A549 (cell line): ENCODE data around the gene NXNL1.

Experiments
- EHF ChIP-seq: fragments of 250-450 bp; sonication (Bioruptor Pico); IDR thresholded peaks from 2 replicates; pipeline ENCODE4 v1.5.0; 2020; ENCODE audit warnings: mild to moderate bottlenecking
- EP300 ChIP-seq, 2 experiments: fragments of >200 bp; sonication (Bioruptor Twin); formaldehyde crosslinking; IDR thresholded peaks; 2 replicates in 1 of 2; 3 replicates in 1 of 2; pipeline ENCODE4 v1.6.1; 2016 to 2017
- JUNB ChIP-seq: fragments of >200 bp; sonication (Bioruptor Twin); formaldehyde crosslinking; IDR thresholded peaks from 2 replicates; pipeline ENCODE4 v1.6.1; 2016
- MAFK ChIP-seq: fragments of 450-650 bp; IDR thresholded peaks from 2 replicates; pipeline ENCODE4 v1.6.1; 2014; ENCODE audit not compliant: partially characterized antibody
- NR3C1 ChIP-seq: fragments of >200 bp; sonication (Bioruptor Twin); formaldehyde crosslinking; IDR thresholded peaks from 3 replicates; pipeline ENCODE4 v1.6.1; 2017
- POLR2A ChIP-seq: IDR thresholded peaks from 2 replicates; pipeline ENCODE4 v1.6.1; 2012; ENCODE audit warnings: mild to moderate bottlenecking, low read length
- RAD21 ChIP-seq, 2 experiments: fragments of >200 bp in 1 of 2; sonication (Bioruptor Twin) in 1 of 2; formaldehyde crosslinking in 1 of 2; IDR thresholded peaks in 1 of 2; conservative IDR thresholded peaks in 1 of 2; 2 replicates in 1 of 2; 3 replicates in 1 of 2; pipeline ENCODE4 v1.6.1; 2012 to 2018; ENCODE audit warnings: inconsistent platforms in 1 of 2
- RCOR1 ChIP-seq: fragments of 150-350 bp; IDR thresholded peaks from 2 replicates; pipeline ENCODE4 v1.6.1; 2014; ENCODE audit warnings: antibody characterized with exemption, low read length, low read depth
- REST ChIP-seq: fragments of 200-600 bp; sonication (generic); IDR thresholded peaks from 2 replicates; pipeline ENCODE4 v1.6.1; 2016; ENCODE audit warnings: antibody characterized with exemption, mild to moderate bottlenecking, moderate library complexity
- SREBF2 ChIP-seq: fragments of 450-650 bp; IDR thresholded peaks from 2 replicates; pipeline ENCODE4 v1.6.1; 2014; ENCODE audit warnings: mild to moderate bottlenecking, moderate library complexity
- TF ChIP-seq, protein P1 (sequence below): fragments of >200 bp; sonication (Bioruptor Twin); formaldehyde crosslinking; IDR thresholded peaks from 3 replicates; pipeline ENCODE4 v1.5.1; 2016
- TF ChIP-seq, protein P2 (sequence below): IDR thresholded peaks from 2 replicates; pipeline ENCODE4 v1.6.1; 2012

DNA sequence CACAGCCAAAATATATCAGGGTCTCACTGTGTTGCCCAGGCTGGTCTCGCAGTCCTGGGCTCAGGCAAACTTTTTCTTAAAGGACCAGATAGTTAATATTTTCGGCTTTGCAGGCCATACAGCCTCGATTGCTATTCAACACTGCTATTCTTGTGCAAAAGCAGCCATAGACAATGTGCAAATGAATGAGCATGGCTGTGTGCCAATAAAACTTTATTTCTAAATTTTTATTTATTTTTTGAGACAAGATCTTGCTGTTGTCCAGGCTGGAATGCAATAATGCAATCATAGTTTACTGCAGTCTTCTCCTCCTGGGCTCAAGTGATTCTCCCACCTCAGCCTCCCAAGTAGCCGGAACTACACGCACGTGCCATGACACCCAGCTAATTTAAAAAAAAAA lies 42.5 kb upstream of the NXNL1 start:
- TF ChIP-seq REST (no peak), EHF (CRISPR knock-in tag) (no peak), RCOR1 (no peak), SREBF2 (no peak), POLR2A (no peak), RAD21 (conservative IDR thresholded peaks at IDR 0.05 in 1 of 2, IDR thresholded peaks at IDR 0.05 in 1 of 2) (no peak), EP300 (IDR thresholded peaks at IDR 0.05) (no peak), NR3C1 (no peak), MAFK (no peak), JUNB (no peak)
- TF ChIP-seq, protein P1, sequence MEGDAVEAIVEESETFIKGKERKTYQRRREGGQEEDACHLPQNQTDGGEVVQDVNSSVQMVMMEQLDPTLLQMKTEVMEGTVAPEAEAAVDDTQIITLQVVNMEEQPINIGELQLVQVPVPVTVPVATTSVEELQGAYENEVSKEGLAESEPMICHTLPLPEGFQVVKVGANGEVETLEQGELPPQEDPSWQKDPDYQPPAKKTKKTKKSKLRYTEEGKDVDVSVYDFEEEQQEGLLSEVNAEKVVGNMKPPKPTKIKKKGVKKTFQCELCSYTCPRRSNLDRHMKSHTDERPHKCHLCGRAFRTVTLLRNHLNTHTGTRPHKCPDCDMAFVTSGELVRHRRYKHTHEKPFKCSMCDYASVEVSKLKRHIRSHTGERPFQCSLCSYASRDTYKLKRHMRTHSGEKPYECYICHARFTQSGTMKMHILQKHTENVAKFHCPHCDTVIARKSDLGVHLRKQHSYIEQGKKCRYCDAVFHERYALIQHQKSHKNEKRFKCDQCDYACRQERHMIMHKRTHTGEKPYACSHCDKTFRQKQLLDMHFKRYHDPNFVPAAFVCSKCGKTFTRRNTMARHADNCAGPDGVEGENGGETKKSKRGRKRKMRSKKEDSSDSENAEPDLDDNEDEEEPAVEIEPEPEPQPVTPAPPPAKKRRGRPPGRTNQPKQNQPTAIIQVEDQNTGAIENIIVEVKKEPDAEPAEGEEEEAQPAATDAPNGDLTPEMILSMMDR: no peak
- TF ChIP-seq, protein P2, sequence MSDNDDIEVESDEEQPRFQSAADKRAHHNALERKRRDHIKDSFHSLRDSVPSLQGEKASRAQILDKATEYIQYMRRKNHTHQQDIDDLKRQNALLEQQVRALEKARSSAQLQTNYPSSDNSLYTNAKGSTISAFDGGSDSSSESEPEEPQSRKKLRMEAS: no peak
